OCI-LY1 (cell line): ENCODE results near the gene ABCB8.

ENCODE experiments used
- H2AFZ ChIP-seq: fragments of 200-600 bp; sonication (generic), shearing (Covaris generic); 2 replicates; pipeline ENCODE4 v1.6.0; 2014; ENCODE audit warnings: antibody characterized with exemption, mild to moderate bottlenecking, low read length
- H3F3A ChIP-seq: fragments of 200-600 bp; sonication (generic), shearing (Covaris generic); 2 replicates; pipeline ENCODE4 v1.6.0; 2014; ENCODE audit warnings: mild to moderate bottlenecking, antibody characterized with exemption, low read length, moderate library complexity; ENCODE audit not compliant: insufficient read depth
- H3K27ac ChIP-seq: fragments of 200-600 bp; sonication (generic); 2 replicates; pipeline ENCODE4 v1.5.1; 2014; ENCODE audit warnings: low read length, mixed run types, mild to moderate bottlenecking, low read depth; ENCODE audit not compliant: poor library complexity, severe bottlenecking
- H3K27me3 ChIP-seq: fragments of 200-600 bp; sonication (generic); 2 replicates; pipeline ENCODE4 v1.6.0; 2014; ENCODE audit warnings: antibody characterized with exemption, mild to moderate bottlenecking, low read length, moderate library complexity; ENCODE audit not compliant: insufficient read depth
- H3K36me3 ChIP-seq: fragments of 200-600 bp; sonication (generic); 2 replicates; pipeline ENCODE4 v1.6.1; 2014; ENCODE audit warnings: mild to moderate bottlenecking, antibody characterized with exemption, low read length, moderate library complexity, mixed read lengths; ENCODE audit not compliant: insufficient read depth
- H3K4me1 ChIP-seq: fragments of 200-600 bp; sonication (generic); 2 replicates; pipeline ENCODE4 v1.5.1; 2014; ENCODE audit warnings: mild to moderate bottlenecking, low read length, moderate library complexity; ENCODE audit not compliant: insufficient read depth, severe bottlenecking
- H3K4me2 ChIP-seq: fragments of 200-600 bp; sonication (generic), shearing (Covaris generic); 2 replicates; pipeline ENCODE4 v1.6.1; 2014; ENCODE audit warnings: low read length
- H3K4me3 ChIP-seq: fragments of 200-600 bp; sonication (generic); 2 replicates; pipeline ENCODE4 v1.5.1; 2014; ENCODE audit warnings: low read length, low read depth, mild to moderate bottlenecking, mixed read lengths; ENCODE audit not compliant: poor library complexity, severe bottlenecking
- H3K79me2 ChIP-seq: fragments of 200-600 bp; shearing (Covaris generic); 2 replicates; pipeline ENCODE4 v1.6.1; 2016; ENCODE audit warnings: mixed run types, low read length, mixed read lengths; ENCODE audit not compliant: insufficient read depth
- H3K9ac ChIP-seq: fragments of 200-600 bp; sonication (generic), shearing (Covaris generic); 2 replicates; pipeline ENCODE4 v1.6.1; 2014; ENCODE audit warnings: mild to moderate bottlenecking, low read length, mixed read lengths
- H3K9me2 ChIP-seq: fragments of 200-600 bp; sonication (generic), shearing (Covaris generic); 2 replicates; pipeline ENCODE4 v1.6.1; 2014; ENCODE audit warnings: low read depth, mild to moderate bottlenecking, low read length, mixed read lengths
- H3K9me3 ChIP-seq: fragments of 200-600 bp; shearing (Covaris generic); 2 replicates; pipeline ENCODE4 v1.6.1; 2014; ENCODE audit warnings: low read length, mixed read lengths
- H4K20me1 ChIP-seq: fragments of 200-600 bp; sonication (generic), shearing (Covaris generic); 2 replicates; pipeline ENCODE4 v1.6.0; 2016; ENCODE audit warnings: mild to moderate bottlenecking, low read length; ENCODE audit not compliant: insufficient read depth
- CTCF ChIP-seq: fragments of 200-600 bp; sonication (generic), shearing (Covaris generic); IDR thresholded peaks from 2 replicates; pipeline ENCODE4 v1.5.1; 2017; ENCODE audit warnings: mild to moderate bottlenecking, antibody characterized with exemption, low read length, moderate library complexity, mixed read lengths
- EZH2 ChIP-seq: fragments of 200-600 bp; sonication (generic), shearing (Covaris generic); IDR thresholded peaks from 2 replicates; pipeline ENCODE4 v1.8.0; 2017; ENCODE audit warnings: borderline replicate concordance, mixed run types, mild to moderate bottlenecking, antibody characterized with exemption, low read length, moderate library complexity, mixed read lengths

ABCB8 gene

GRCh38 chr7:151076863-151077704, 48.8 kb downstream of the ABCB8 start:
- Histone ChIP-seq H3K4me3 (no peak overlapping the region), H3F3A (peaks cover 4% of the 10 kb centered on the region; the same call in 1 of the 2 replicates), H3K9me2 (no peaks in the 10 kb centered on the region), H3K27ac (no peak overlapping the region), H3K79me2 (no peaks in the 10 kb centered on the region), H3K27me3 (no peaks in the 10 kb centered on the region), H3K9ac (no peak overlapping the region), H3K9me3 (no peaks in the 10 kb centered on the region), H3K4me2 (no peak overlapping the region), H3K4me1 (peaks cover 34% of the 10 kb centered on the region), H4K20me1 (no peaks in the 10 kb centered on the region), H3K36me3 (peaks cover 49% of the 10 kb centered on the region), H2AFZ (no peak overlapping the region)
- TF ChIP-seq CTCF (peak; percentile 24; the same call in 1 of the 2 replicates), EZH2 (no peak)

DNA sequence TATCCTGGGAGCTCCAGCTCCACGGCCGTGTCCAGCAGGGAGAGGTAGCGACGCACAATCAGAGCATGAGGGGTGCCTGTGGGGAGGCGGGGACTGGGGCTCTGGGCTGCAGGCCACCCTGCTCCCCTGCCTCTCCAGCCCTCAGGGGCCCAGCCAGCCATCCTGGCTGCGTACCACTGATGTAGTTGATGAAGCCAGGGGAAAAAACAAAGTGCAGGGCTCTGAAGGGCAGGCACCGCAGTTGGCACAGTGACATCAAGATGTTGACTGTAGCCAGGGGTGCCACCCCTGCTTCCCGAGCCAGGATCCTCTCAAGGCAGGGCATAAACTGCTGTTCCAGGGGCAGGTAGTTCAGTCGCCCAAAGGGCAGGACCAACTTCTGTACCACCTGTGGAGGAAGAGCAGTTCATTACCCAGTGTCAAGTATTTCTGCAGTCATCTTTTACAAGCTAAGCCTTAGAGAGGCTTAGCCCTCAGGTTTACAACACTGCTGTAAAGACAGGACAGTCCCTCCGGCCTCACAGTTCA, 49.5 kb downstream of the ABCB8 start:
- no peak overlapping the region; the same call in 1 of the 2 replicates for H3K9ac ChIP-seq
- no peaks in the 10 kb centered on the region for H3K27me3 ChIP-seq
- H3K9me3 ChIP-seq, result no peaks in the 10 kb centered on the region
- no peak for TF ChIP-seq EZH2
- TF ChIP-seq CTCF, result no peak
- peaks cover 37% of the 10 kb centered on the region for H3K4me1 ChIP-seq
- no peaks in the 10 kb centered on the region for H3K9me2 ChIP-seq
- H2AFZ ChIP-seq, result no peak overlapping the region
- H3K36me3 ChIP-seq, result peaks cover 43% of the 10 kb centered on the region
- no peak overlapping the region; the same call in 1 of the 2 replicates for H3K4me2 ChIP-seq
- no peaks in the 10 kb centered on the region for H4K20me1 ChIP-seq
- H3F3A ChIP-seq, result peaks cover 4% of the 10 kb centered on the region; the same call in 1 of the 2 replicates
- no peak overlapping the region for H3K4me3 ChIP-seq
- H3K27ac ChIP-seq, result peak overlapping the region; percentile 56
- no peaks in the 10 kb centered on the region for H3K79me2 ChIP-seq

- Histone ChIP-seq H3K36me3 (peaks cover 43% of the 10 kb centered on the region), H3K9me3 (no peaks in the 10 kb centered on the region), H3K9ac (peak overlapping the region; percentile 7; the same call in 1 of the 2 replicates), H3F3A (peaks cover 4% of the 10 kb centered on the region; the same call in 1 of the 2 replicates), H3K4me3 (peak overlapping the region; percentile 82), H4K20me1 (no peaks in the 10 kb centered on the region), H3K4me2 (peak overlapping the region; percentile 90; the same call in 1 of the 2 replicates), H3K79me2 (no peaks in the 10 kb centered on the region), H3K4me1 (peaks cover 38% of the 10 kb centered on the region), H3K9me2 (no peaks in the 10 kb centered on the region), H3K27ac (peak overlapping the region; percentile 56), H3K27me3 (no peaks in the 10 kb centered on the region), H2AFZ (no peak overlapping the region)
- TF ChIP-seq CTCF (no peak), EZH2 (no peak)
These were observed 50.2 kb downstream of the ABCB8 start for GRCh38 chr7:151078233-151079040.
